Activated T-helper 1 cell treated with anti-CD3 and anti-CD28 coated beads, Interleukin-2, amount 50 U/mL, for 16 hours (primary cell): ENCODE measurements around the gene HOXC4.

Source experiments
- DNase-seq, 2 donors: peaks; one replicate each; pipeline ENCODE4 v3.0.0-alpha.2; 2020; ENCODE audit warnings: low read depth in 1 of 2, low spot score in 1 of 2

The HOXC4 gene

DNA sequence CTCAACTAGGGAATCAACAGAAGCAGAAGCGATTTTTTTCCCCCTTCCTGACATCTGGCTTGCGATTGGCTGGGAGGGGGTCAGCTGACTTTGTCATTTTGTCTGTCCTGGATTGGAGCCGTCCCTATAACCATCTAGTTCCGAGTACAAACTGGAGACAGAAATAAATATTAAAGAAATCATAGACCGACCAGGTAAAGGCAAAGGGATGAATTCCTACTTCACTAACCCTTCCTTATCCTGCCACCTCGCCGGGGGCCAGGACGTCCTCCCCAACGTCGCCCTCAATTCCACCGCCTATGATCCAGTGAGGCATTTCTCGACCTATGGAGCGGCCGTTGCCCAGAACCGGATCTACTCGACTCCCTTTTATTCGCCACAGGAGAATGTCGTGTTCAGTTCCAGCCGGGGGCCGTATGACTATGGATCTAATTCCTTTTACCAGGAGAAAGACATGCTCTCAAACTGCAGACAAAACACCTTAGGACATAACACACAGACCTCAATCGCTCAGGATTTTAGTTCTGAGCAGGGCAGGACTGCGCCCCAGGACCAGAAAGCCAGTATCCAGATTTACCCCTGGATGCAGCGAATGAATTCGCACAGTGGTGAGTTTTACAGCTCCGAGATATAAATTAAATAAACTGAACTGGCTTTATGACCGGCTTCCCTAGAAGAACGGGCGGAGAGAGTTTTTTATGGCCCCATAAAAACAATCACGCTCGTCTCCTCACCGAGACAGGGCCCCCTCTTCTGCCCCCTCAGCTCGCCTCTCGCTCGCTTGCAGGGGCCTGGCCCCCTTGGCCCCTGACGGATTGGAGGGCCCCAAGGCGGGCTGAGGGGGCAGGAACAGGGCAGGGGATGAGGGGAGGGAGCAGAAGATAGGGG is 25.1 kb upstream of the HOXC4 start, which contains the start of gene HOXC6:
TSS of gene HOXC6 (plus strand) at position 127 of the 888 bp plus-strand sequence. CDS start at position 209, 82 bp downstream.
- DNase-seq, result no peak

DNA sequence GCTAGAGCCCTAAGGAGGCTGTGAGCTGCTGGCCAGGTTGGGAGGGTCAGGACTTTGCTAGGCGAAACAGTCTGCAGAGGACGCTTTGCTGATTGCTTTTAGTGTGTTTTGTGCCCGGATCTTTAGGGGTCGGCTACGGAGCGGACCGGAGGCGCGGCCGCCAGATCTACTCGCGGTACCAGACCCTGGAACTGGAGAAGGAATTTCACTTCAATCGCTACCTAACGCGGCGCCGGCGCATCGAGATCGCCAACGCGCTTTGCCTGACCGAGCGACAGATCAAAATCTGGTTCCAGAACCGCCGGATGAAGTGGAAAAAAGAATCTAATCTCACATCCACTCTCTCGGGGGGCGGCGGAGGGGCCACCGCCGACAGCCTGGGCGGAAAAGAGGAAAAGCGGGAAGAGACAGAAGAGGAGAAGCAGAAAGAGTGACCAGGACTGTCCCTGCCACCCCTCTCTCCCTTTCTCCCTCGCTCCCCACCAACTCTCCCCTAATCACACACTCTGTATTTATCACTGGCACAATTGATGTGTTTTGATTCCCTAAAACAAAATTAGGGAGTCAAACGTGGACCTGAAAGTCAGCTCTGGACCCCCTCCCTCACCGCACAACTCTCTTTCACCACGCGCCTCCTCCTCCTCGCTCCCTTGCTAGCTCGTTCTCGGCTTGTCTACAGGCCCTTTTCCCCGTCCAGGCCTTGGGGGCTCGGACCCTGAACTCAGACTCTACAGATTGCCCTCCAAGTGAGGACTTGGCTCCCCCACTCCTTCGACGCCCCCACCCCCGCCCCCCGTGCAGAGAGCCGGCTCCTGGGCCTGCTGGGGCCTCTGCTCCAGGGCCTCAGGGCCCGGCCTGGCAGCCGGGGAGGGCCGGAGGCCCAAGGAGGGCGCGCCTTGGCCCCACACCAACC is 23.9 kb upstream of the HOXC4 start:
- DNase-seq, result no peak

DNA sequence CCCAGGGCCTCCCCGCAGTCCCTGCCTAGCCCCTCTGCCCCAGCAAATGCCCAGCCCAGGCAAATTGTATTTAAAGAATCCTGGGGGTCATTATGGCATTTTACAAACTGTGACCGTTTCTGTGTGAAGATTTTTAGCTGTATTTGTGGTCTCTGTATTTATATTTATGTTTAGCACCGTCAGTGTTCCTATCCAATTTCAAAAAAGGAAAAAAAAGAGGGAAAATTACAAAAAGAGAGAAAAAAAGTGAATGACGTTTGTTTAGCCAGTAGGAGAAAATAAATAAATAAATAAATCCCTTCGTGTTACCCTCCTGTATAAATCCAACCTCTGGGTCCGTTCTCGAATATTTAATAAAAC is 23.2 kb upstream of the HOXC4 start:
- no peak for DNase-seq

DNA sequence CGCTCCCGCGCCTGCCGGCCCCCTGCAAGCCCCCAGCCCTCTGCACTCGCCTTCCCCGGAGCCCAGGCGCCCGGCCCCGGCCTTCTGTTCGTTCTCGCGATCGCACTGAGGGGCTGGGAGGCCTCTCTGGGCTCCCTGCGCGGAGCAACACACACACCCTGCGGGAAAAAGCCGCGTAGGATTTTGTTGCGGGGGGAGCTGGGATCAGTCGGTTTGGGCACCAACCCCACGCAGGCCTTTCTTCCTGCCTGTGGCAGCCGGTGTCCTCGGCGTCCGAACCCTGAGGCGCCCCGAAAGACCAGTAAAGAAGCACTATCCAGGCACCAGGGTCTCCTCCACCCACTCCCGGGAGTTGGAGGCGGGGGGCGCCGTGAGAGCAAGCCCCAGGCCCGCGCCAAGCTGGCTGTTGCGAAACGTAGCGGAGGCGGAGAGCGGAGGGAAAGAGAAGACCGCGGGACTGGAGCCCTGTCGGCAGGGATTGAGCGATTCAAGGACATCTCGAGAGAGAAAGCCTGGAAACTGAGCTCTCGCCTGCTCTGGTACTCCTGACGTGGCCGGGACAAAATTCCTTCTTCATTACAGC is 22.7 kb upstream of the HOXC4 start:
- DNase-seq, result no peak

DNA sequence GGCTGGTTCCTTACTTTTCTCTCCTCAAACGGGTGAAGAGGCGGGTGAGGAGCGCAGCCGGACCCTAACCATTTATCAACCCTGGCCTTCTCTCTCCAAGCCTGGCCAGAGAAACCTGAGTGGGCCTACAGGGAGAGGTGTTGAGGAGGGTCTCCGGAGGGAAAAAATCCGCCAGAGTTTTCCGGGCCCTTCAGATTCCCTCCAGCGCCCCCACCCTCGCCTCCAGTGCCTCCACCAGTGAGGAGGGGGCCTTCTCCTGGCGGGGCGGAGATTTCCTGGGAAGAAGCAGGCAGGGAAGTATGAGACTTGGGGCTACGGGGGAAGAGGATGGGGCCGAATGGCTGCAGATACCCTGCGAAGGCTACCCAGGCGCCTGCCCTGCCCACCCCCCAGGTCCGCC is 22.2 kb upstream of the HOXC4 start:
- no peak for DNase-seq

DNA sequence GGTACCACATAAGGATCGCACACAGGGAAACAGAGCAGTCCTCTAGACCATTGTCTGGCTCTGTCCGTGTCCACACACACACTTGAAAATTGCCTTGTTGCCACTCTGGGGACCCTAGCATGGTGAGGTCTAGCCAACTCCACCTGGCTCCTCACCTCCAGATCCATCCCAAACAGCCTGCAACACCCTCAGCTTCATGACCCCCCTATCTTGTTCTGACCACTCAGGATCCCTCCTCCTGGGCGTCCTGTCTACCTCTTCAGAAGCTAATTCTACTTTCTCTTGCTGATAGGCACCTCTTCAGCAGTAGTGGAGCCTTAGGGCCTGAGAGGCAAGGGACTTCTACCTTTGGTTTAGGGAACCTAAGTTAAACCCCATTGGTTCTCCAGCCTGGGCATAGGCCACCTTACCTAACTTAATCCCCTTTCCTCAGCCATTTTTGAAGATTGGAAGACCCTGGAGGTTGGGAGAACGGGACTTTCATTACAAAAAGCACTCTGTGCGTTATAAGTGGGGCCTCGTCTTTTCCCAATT is 21.5 kb upstream of the HOXC4 start:
- DNase-seq, result no peak

DNA sequence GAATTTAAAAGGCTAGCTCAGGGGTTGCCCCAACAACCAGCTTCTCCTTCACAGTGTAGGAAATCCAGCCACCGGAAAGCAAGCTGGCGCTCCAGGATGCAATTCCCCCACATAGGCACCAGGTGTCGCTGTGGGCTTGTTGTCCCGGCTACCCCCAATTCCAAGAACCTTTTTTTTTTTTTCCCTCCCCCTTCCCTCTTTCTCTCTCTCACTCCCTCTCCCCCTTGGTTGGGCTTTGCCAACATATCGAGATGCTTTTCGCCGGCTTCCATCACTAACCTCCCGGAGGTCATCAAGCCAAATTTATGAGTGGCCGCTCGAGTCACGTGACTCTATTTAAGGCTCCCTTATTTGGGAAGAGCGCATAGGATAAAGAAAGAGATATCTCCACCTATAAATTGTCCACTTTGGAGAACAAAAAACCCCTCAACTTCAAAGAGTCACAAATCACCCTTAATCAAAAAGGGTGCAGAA is 21.0 kb upstream of the HOXC4 start, which contains the start of gene HOXC5:
TSS of gene HOXC5 (plus strand) at position 424 of the 474 bp plus-strand sequence. CDS start 73 bp downstream, outside the sequence.
- DNase-seq, result peak in 1 of 2 donors; percentile 30

DNA sequence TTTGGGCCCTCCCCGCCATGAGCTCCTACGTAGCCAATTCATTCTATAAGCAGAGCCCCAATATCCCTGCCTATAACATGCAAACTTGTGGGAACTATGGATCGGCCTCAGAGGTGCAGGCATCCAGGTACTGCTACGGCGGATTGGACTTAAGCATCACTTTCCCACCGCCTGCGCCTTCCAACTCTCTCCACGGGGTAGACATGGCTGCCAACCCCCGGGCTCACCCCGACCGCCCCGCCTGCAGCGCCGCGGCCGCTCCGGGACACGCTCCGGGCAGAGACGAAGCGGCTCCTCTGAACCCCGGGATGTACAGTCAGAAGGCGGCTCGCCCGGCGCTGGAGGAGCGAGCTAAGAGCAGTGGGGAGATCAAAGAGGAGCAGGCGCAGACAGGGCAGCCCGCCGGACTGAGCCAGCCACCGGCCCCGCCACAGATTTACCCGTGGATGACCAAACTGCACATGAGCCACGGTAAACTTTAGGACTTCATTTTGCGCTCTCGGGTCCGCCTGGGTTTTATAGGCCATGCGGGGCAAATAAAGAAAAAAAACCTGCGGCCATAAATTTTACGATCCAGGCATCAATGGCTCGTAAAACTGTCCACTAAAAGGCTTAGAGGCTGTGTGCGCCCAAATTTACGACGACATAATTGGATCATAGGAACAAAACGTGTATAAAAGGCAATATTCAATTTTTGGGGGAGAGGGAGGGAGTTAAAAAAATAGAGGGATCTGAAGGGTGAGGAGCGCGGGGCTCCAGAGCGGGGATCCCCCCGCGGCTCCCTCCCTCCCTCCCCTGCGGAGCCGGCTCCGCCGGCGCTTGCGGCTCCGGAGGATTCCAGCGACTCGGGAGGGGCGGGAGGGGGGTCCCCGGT is 20.3 kb upstream of the HOXC4 start:
- DNase-seq, result no peak

DNA sequence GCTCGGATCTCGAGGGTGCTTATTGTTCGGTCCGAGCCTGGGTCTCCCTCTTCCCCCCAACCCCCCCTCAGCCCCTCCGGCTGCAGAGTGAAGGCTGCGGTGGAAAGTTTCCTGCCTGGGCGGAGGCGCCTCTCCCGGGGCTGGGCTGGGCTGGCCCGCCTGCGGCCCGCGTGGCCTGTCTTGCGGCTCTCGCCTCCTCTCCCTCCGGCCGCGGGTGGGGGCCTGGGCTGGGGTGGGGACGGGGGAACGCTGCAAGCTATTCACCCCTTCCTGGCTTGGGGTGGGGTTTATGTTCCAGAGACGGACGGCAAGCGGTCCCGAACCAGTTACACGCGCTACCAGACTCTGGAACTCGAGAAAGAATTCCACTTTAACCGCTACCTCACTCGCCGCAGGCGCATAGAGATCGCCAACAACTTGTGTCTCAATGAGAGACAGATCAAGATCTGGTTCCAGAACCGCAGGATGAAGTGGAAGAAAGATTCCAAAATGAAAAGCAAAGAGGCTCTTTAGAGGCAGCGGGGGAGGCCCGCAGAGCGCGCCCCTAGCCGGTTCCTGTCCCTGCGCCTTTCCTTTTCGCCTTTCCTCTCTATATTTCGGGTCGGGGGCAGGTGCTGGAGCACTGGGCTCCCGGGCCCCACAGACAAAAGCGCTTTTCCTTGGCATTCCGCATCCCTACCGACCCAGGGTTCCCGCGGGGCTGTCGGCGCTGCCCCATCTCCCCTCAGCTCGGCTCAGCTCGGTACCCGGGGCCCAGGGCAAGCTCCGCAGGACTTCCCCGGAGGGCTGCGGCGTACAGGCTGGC is 19.5 kb upstream of the HOXC4 start:
- no peak for DNase-seq

DNA sequence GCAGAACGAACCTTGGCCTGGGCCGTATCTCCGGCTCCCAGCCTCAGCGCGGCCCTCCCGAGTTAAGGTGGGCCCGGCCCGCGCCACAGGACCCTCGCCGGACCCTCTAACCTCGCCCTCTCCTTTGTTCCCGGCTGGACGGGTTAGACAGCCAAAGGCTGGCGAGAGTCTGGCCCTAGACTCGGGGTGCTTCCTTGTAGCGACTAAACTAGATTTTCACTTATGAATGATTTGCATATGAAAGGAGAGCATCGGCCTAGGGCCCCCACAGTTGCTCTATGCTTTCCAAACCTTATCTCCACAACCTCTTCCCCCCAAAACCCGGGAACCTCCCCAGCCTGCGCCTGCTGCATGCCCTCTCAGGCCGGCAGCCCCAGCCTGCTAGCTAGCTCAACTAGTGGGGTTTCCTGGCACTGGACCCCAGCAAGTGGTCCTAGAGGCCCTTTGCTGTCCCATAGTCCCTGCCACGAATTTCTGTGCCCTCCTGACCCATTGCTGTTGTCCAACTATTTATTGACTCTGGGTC is 18.8 kb upstream of the HOXC4 start:
- no peak for DNase-seq

DNA sequence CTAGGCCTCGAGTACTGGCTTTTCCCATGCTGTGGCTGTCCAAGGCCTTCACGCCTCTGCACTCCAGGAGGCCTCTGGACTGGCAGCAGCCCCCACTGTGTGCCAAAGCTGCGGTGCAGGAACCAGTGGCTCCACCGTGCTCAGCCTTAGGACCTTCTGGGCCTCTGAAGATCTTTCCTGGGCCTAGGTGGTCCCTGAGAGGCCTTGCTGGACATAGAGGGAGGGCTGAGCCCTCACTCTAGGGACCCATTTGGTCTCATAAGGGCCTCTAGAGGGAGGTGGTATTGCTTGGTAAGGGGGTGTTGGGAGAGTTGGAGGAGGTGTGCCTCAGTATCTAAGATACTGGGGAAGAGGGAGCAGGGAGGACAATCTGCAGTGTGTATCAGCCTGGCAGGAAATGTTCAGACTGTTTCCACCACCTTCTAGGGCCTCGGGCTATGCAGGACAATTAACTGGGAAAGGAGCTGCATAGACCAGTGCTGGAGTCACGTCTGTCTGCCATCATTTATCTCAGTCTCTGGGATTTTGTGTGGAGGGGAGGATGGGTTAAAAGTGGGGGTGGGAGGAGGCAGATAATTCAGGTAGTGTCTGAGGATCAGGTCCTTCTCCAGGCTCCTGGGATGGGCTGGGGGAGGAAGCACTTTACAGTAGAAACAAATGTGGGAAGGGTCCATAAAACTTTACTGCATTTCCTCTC is 17.9 kb upstream of the HOXC4 start:
- DNase-seq, result no peak

DNA sequence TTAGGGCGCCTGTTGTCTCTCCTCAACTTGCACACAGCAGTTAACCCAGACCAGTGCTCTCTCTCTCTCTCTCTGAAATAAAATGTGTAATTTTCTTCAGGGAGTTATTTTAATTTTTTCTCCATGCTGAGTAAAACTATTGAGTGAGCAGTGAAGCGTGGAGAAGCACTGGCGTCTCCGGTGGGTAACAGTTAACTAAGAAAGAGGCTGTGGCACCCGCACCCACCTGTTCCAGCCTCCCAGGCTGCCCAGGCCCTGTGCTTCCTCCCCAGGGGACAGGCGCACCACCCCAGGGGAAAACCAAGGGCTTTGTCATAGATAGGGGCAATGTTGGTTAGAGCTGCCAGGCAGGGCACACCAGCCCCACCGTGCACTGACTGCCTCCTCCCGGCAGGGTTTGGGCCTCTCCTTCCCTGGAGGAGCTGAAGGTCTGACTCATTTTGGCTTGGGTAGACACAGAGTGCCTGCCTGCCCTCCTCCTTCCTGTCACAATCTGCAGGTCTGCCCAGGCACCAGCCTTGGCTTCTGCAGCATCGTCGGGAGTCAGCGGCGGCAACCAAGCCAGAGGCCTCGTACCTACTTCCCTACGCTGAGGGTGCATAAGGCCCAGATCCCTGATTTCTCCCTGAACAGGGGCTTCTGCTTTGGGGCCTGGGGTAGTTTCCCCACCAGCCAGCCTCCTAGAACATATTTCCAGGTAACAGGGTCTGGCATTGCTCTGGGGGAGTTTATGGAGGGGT is 16.8 kb upstream of the HOXC4 start:
- DNase-seq, result no peak

DNA sequence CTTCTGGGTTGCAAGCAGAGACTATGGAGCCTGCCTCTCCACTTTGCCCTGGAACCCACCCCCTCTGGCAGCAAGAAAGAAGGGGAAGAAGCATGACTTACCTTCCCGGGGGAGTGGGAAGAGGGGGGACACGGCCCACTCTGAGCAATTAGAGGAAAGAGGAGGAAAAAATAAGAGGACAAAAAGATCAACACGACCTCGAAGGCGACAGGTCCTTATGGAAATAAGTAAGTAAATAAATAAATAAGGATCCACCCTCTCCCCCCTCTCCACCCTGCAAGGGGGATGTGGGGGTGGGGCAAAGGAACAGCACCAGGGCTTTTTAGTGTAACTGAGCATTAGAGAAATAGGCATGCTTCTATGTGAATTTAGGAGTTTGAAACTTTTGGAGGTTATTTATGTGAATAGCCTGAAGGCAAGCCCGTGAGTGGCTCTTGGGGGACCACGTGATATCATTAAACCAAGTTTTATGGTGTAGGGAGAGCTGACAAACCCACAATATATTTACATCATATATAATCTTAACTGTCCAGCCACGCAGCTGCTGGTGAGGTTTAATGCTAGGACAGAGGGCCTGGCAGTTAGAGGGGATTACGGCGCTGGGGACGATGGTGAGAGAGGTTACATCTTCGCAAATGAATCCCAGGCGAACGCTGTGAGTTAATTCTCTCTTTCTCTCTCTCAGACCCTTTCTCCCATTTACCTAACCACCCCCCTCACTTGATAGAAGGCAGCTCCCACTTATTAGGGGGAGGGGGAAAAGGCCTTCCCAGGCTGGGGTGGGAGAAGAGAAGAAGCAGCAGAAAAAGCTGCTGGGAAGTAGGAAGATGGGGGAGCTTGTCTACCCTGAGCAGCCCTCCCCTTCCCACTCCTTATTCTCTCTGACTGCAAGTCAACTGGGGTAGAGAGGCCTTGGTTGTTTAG is 16.0 kb upstream of the HOXC4 start:
- DNase-seq, result no peak

DNA sequence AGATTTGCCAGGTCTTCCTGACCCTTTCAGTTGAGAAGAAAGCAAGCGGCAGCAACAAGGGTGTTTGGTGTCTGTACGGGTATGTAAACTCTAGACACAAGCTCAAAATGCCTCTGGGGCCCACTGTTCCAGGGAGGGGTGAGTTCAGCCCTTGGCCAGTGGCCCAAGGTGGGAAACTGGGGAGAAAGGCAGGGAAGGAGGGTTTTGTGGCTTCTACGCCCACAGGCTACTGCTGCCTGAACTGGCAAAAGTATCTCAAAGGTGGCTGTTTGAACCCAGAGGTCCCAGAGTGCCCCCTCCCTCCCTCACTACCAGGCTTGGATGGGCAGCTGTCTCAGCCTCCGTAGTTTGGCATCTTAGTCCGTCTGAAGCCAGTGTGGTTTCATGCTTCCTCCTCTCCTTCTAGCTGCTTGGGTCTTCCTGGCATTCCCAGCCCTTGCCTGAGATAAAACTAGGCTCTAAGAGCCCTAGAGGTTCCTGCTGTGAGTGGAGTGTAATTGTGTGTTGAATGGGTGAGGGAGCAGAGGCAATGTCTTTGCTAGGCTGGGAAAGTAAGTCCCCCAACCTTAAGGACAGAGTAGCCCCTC is 15.3 kb upstream of the HOXC4 start:
- no peak for DNase-seq

DNA sequence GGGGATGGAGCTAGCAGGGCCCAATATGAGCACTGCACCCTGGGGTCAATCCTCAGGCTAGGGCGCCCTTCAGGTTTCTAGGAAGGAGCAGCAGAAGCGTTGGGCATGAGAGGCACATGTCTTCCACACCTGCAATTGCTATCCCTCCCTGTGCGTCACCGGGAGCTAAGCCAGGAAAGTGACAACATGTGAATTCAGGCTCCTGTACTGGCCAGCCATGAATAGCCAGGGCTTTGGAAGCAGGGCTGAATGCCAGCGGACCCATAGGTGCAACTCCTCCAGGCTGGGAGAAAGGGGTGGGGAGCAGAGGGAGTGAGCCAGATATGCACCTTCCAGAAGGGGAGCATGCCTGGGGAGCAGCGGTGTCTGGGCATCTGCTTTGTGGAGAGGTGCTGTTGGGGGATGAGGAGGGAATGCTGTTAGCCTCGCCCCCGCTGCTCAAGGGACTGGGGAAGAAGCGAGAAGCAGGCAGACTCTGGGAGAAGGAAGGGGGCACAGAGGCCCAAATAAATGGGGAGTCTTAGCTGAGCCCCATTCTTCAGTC is 14.7 kb upstream of the HOXC4 start:
- DNase-seq, result no peak
